ENCODE results near the gene CLEC12A. TPM values are rescaled to one million over a fixed set of nuclear protein-coding genes. Genes with fewer than 3 reads are reported as not detected.

The CLEC12A gene
- total and polyA plus RNA-seq, 8 donors: 0.19 to 3.4 (median 0.77) TPM; not detected in 1

DNA sequence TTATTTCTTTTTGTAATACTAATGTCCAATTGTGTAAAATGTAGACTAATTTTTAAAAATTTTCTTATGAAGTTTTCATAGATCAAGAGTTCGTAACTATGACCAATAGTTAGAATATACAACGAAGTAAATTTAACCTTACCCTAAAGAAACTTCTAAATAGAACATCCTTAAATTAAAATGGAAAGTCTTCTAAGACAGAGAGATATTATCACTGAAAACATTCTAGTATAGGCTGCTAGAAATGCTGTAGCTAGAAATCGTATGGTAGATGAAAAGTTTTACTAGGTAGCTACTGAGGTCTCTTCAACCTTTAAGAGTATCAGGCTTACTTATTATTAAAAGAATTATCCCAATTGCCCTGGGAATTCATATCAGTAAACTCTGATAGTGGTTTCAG lies 40.0 kb upstream of the CLEC12A start:
- Histone ChIP-seq H3K27ac (no peak overlapping the region), H3K4me1 (no peaks in the 10 kb centered on the region), H3K36me3 (no peaks in the 10 kb centered on the region), H3K9me3 (no peaks in the 10 kb centered on the region), H3K4me3 (no peak overlapping the region), H3K27me3 (peaks cover 0 to 5% (median 0%) of the 10 kb centered on the region in 4 donors)
- FAIRE-seq (no peak), ATAC-seq (no peak), DNase-seq (no peak)
- 55 to 61% methylated on average over 3 of the region's 3 CpGs for whole genome bisulfite sequencing, 2 donors
- TF ChIP-seq CTCF (IDR thresholded peaks at IDR 0.05): no peak
- intact Hi-C loops (cut with DNase I): no loop called here

DNA sequence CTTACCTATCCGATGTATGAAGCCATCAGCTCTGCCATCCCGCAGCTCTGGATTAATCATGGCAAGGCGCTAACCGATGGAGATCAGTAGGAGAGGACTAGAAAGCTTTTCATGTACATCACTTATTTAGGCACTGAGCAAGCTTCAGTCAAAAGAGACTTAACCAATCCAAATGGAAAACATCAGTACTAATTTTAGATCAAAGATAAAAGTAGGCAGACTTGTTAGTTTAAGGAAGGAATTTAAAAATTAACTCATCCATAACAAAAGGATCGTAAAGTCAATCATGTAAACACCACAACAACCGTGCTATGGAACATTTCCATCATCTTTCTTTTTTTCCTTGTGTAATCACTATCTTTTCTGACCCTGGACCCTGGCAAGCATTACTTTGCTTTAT lies 38.9 kb upstream of the CLEC12A start, which contains the start of gene CLEC2A:
Gene CLEC2A (minus strand): TSS at position 101 of the 400 bp plus-strand sequence. CDS start 41 bp downstream, at position 60.
- DNase-seq (no peak), FAIRE-seq (no peak)

GRCh38 chr12:9933958-9934357 lies 37.3 kb upstream of the CLEC12A start:
- no peaks in the 10 kb centered on the region for H3K4me1 ChIP-seq
- no peaks in the 10 kb centered on the region for H3K9me3 ChIP-seq
- no peak for ATAC-seq
- WGBS, 2 donors: 86 to 87% methylated on average over 2 of the region's 2 CpGs
- DNase-seq: no peak
- TF ChIP-seq CTCF (IDR thresholded peaks at IDR 0.05): no peak
- H3K27ac ChIP-seq: no peak overlapping the region
- no peaks in the 10 kb centered on the region for H3K36me3 ChIP-seq
- no peak for FAIRE-seq
- intact Hi-C loops (cut with DNase I): no loop called here
- peaks cover 0 to 5% (median 0%) of the 10 kb centered on the region in 4 donors for H3K27me3 ChIP-seq
- H3K4me3 ChIP-seq: no peak overlapping the region

More for the DNA sequence above, 38.9 kb upstream of the CLEC12A start, which contains the start of gene CLEC2A:
- WGBS, 2 donors: 68 to 73% methylated on average over 6 of the region's 6 CpGs
- Histone ChIP-seq H3K27ac (no peak within 1 kb of the TSS), H3K4me1 (no peaks in the 10 kb centered on the region), H3K9me3 (no peaks in the 10 kb centered on the region), H3K4me3 (no peak within 1 kb of the TSS), H3K27me3 (peaks cover 0 to 5% (median 0%) of the 10 kb centered on the region in 4 donors), H3K36me3 (no peaks in the 10 kb centered on the region)
- no peak for TF ChIP-seq CTCF (IDR thresholded peaks at IDR 0.05)
- ATAC-seq: no peak
- intact Hi-C loops (cut with DNase I): no loop called here

DNA sequence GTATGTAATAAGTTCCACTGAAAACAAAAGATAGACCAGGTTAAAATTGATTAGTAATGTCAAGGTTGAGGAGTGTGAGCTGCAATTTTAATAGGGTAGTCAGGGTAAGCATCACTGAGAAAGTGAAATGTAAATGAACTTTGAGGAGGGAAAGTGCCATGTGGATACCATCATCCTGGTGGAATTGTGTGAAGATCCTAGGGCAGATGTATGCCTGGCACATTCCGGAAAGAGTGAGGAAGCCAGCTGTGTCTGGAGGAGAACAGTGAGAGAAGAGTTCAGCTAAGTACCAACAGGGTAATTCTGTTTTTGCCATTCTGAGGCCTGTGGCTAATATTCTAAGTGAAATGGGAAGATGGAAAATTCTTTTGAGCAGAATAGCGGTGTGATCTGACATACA lies 36.2 kb upstream of the CLEC12A start:
- H3K9me3 ChIP-seq: no peaks in the 10 kb centered on the region

More for the DNA sequence above, 36.2 kb upstream of the CLEC12A start:
- Histone ChIP-seq H3K4me1 (no peaks in the 10 kb centered on the region), H3K36me3 (no peaks in the 10 kb centered on the region), H3K27me3 (peaks cover 0 to 5% (median 0%) of the 10 kb centered on the region in 4 donors), H3K27ac (no peak overlapping the region), H3K4me3 (no peak overlapping the region)
- 84 to 93% methylated on average over 2 of the region's 2 CpGs for WGBS, 2 donors
- FAIRE-seq: no peak
- intact Hi-C loops (cut with DNase I): no loop called here
- DNase-seq: no peak
- TF ChIP-seq CTCF (IDR thresholded peaks at IDR 0.05): no peak
- ATAC-seq: no peak

All from pancreas (tissue), 10 donors.